Measurements from ENCODE around the gene TBC1D3I.
"Not testable (repeated sequence)": the region's sequence is repeated elsewhere in the genome, so short reads cannot be mapped to it uniquely, and the experiment has no call there.

Gene TBC1D3I

DNA sequence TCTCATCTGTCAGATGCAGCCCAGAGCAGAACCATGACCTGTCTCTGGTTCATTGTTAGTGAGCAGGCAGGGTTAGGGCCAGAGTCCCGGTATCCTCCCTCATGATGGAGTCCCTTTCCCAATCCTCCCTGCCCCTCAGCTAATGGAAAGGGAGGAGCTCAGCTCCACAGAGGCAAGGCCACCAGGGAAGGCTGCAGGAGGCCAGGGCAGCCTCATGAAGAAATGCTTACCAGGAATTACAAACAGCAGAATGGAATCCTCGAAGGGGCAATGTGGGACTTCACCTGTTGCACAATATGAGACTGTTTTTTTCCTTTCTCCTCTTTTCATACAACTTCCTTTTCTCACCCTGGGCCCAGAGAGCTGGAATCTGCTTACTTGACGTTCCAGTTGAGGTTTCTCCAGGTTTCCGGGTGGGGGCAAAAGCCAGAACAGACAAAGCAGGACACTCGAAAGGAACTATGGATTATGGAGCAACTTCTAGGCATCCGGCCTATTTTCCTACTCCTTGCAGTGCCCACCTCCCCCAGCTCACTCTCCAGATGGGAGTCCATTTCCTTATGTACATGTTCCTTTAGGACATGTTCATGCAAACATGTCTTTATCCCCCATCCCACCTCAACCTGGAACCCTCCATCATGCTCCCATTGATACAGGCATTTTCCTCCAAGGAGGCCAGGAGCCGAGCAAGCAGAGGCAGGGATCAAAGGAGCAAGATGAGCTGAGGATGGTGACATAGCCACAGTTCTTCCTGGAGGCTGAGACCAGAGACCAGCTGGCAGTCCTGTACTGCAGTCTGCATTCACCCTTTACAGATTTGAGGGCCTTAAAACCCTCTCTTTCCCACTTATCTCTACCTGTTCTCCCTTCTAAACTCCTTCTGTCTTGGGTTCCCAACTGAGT lies 48.7 kb downstream of the TBC1D3I start:
- not testable (repeated sequence) for H3K27me3 ChIP-seq (ENCODE audit: insufficient read depth, low read length); H3K36me3 ChIP-seq (ENCODE audit: insufficient read depth, low read length); H3K9me3 ChIP-seq (ENCODE audit: insufficient read depth, low read depth, low read length); H3K4me1 ChIP-seq (ENCODE audit: insufficient read depth, low read length); H3K27ac ChIP-seq (ENCODE audit: low read depth, low read length); H3K4me3 ChIP-seq (ENCODE audit: low read length); H3K9ac ChIP-seq (ENCODE audit: low read depth, low read length)
- WGBS: 93% methylated on average over 7 of the region's 7 CpGs

DNA sequence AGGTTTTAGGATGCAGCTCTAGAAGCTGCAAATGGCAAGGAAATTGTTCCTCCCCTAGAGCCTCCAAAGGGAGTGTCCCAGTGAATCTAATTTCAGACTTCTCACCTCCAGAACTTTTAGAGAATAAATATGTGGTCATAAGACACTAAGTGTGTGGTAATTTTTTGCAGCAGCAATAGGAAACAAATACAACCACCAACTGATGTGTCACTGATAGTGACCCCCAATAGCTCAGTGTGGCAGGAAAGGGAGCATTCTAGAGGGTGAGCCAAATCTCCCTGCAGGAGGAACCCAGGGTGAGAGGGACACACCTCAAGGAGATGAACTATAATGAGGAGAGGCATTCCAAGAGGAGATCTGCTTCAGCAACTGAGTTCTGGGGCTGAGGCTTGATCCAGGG lies 49.5 kb downstream of the TBC1D3I start:
- H3K9ac ChIP-seq (ENCODE audit: low read depth, low read length): no peak overlapping the region
- no peaks in the 10 kb centered on the region for H3K4me1 ChIP-seq (ENCODE audit: insufficient read depth, low read length)
- H3K36me3 ChIP-seq (ENCODE audit: insufficient read depth, low read length): no peaks in the 10 kb centered on the region
- no peak overlapping the region for H3K4me3 ChIP-seq (ENCODE audit: low read length)
- H3K27me3 ChIP-seq (ENCODE audit: insufficient read depth, low read length): no peaks in the 10 kb centered on the region
- H3K9me3 ChIP-seq (ENCODE audit: insufficient read depth, low read depth, low read length): no peaks in the 10 kb centered on the region
- no peak overlapping the region for H3K27ac ChIP-seq (ENCODE audit: low read depth, low read length)

GRCh38 chr17:36213695-36214094 lies 50.7 kb downstream of the TBC1D3I start:
- H3K4me3 ChIP-seq (ENCODE audit: low read length): no peak overlapping the region
- no peaks in the 10 kb centered on the region for H3K4me1 ChIP-seq (ENCODE audit: insufficient read depth, low read length)
- H3K27ac ChIP-seq (ENCODE audit: low read depth, low read length): no peak overlapping the region
- no peak overlapping the region for H3K9ac ChIP-seq (ENCODE audit: low read depth, low read length)
- 100% methylated on average over 3 of the region's 3 CpGs for WGBS
- no peaks in the 10 kb centered on the region for H3K9me3 ChIP-seq (ENCODE audit: insufficient read depth, low read depth, low read length)
- no peaks in the 10 kb centered on the region for H3K36me3 ChIP-seq (ENCODE audit: insufficient read depth, low read length)
- H3K27me3 ChIP-seq (ENCODE audit: insufficient read depth, low read length): no peaks in the 10 kb centered on the region

- no peaks in the 10 kb centered on the region for H3K4me1 ChIP-seq (ENCODE audit: insufficient read depth, low read length)
- H3K9ac ChIP-seq (ENCODE audit: low read depth, low read length): no peak overlapping the region
- H3K9me3 ChIP-seq (ENCODE audit: insufficient read depth, low read depth, low read length): no peaks in the 10 kb centered on the region
- 100% methylated on average over 2 of the region's 3 CpGs for WGBS
- H3K27ac ChIP-seq (ENCODE audit: low read depth, low read length): no peak overlapping the region
- no peaks in the 10 kb centered on the region for H3K36me3 ChIP-seq (ENCODE audit: insufficient read depth, low read length)
- H3K27me3 ChIP-seq (ENCODE audit: insufficient read depth, low read length): no peaks in the 10 kb centered on the region
- H3K4me3 ChIP-seq (ENCODE audit: low read length): no peak overlapping the region
Measured at GRCh38 chr17:36212966-36213365, 51.4 kb downstream of the TBC1D3I start.

DNA sequence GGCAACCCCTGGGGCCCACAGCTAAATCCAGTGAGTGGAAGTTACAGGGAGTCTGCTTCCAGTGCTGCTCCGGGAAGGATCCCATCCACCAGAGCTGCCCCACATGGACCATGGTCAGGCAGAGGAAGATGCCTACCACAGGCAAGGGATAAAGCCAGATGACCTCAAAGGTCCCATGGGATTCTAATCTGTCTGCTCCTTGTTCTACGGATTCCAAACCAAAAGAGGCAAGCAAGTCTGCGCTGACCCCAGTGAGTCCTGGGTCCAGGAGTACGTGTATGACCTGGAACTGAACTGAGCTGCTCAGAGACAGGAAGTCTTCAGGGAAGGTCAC lies 52.1 kb downstream of the TBC1D3I start:
- Histone ChIP-seq H3K27ac (ENCODE audit: low read depth, low read length) (no peak overlapping the region), H3K9ac (ENCODE audit: low read depth, low read length) (no peak overlapping the region), H3K4me3 (ENCODE audit: low read length) (no peak overlapping the region), H3K4me1 (ENCODE audit: insufficient read depth, low read length) (no peaks in the 10 kb centered on the region), H3K36me3 (ENCODE audit: insufficient read depth, low read length) (no peaks in the 10 kb centered on the region), H3K27me3 (ENCODE audit: insufficient read depth, low read length) (no peaks in the 10 kb centered on the region), H3K9me3 (ENCODE audit: insufficient read depth, low read depth, low read length) (no peaks in the 10 kb centered on the region)
- WGBS: 49% methylated on average over 4 of the region's 4 CpGs

DNA sequence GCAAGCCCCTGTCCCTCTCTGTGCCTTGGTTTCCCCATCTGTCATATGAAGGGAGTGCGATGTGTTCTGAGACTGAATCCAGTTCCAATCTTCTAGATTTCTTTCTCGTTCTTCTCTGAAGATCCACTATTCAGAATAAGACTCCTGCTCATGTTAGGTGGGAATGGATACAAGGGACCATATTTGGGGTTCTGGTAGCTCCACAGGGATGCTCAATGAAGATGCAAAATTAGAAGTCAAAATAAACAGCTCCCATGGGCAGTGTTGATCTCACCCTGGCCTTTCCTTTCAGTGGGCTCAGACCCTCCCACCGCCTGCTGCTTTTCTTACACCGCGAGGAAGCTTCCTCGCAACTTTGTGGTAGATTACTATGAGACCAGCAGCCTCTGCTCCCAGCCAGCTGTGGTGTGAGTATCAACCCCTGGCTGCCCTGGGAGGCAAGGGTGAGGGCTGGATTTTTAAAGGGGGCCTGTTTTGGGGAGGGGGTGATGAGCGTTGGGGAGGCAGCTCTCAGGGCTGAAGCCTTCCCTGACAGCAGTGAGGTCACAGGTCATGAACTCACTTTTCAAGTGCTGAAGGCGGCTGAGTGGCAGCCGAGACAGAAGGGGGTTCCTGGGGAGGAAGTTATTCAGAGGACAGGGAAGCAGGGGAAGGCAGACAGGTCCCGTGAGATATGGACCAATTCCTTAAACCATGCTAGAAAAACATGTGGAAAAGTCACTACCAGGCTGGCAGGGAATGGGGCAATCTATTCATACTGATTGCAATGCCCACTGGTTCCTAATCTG lies 52.7 kb downstream of the TBC1D3I start:
- not testable (repeated sequence) for H3K9me3 ChIP-seq (ENCODE audit: insufficient read depth, low read depth, low read length); H3K27ac ChIP-seq (ENCODE audit: low read depth, low read length); H3K4me3 ChIP-seq (ENCODE audit: low read length); H3K27me3 ChIP-seq (ENCODE audit: insufficient read depth, low read length); H3K4me1 ChIP-seq (ENCODE audit: insufficient read depth, low read length); H3K9ac ChIP-seq (ENCODE audit: low read depth, low read length); H3K36me3 ChIP-seq (ENCODE audit: insufficient read depth, low read length)
- WGBS: 71% methylated on average over 5 of the region's 10 CpGs

DNA sequence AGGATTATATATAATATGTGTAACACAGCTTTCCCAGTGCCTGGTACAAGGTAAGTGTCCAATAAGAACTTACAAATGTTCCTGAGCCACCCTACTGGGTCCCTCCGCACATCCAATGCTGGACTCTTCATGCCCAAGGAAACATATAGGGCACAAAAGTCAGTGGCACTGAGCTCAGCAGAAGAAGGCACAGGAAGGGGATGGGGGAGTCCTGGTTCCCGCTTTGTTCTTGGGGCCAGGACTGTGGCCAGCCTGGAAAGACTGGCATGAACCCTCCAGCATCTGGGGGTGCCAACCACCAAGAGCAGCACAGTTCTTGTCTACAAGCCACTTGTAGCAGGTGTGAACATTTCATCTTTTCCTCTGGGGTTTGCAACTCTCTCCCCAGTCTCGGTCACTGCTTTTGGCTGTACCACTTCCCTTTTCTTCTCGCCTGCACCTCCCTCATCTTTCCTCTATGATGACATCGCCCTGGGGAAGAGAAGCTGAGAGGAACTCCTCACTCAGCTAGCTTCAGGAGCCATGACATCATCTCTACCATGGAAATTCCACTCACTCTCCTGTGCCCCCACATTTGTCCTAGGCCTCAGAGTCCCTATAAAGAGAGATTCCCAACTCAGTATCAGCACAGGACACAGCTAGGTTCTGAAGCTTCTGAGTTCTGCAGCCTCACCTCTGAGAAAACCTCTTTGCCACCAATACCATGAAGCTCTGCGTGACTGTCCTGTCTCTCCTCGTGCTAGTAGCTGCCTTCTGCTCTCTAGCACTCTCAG lies 53.7 kb downstream of the TBC1D3I start, which contains the start of gene CCL4L2:
Gene CCL4L2, plus strand, starts transcription at position 625 of the 773 bp plus-strand sequence.
- H3K27ac ChIP-seq (ENCODE audit: low read depth, low read length); H3K4me1 ChIP-seq (ENCODE audit: insufficient read depth, low read length); H3K4me3 ChIP-seq (ENCODE audit: low read length); H3K9me3 ChIP-seq (ENCODE audit: insufficient read depth, low read depth, low read length); H3K9ac ChIP-seq (ENCODE audit: low read depth, low read length); H3K27me3 ChIP-seq (ENCODE audit: insufficient read depth, low read length); H3K36me3 ChIP-seq (ENCODE audit: insufficient read depth, low read length): not testable (repeated sequence)
- 87% methylated on average over 7 of the region's 7 CpGs for WGBS

DNA sequence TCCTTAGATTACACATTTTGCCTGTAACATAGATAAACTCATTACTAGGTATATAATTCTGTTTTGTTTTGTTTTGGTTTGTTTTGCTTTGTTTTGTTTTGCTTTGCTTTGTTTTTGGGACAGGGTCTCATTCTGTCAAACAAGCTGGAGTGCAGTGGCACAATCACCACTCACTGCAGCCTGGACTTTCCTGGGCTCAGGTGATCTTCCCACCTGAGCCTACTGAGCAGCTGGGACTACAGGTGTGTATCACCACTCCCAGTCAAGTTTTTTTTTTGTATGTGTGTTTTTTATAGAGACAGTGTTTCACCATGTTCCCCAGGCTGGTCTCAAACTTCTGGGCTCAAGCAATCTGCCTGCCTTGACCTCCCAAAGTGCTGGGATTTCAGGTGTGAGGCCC lies 54.8 kb downstream of the TBC1D3I start:
- Histone ChIP-seq H3K9me3 (ENCODE audit: insufficient read depth, low read depth, low read length) (no peaks in the 10 kb centered on the region), H3K4me1 (ENCODE audit: insufficient read depth, low read length) (no peaks in the 10 kb centered on the region), H3K36me3 (ENCODE audit: insufficient read depth, low read length) (no peaks in the 10 kb centered on the region), H3K27ac (ENCODE audit: low read depth, low read length) (no peak overlapping the region), H3K27me3 (ENCODE audit: insufficient read depth, low read length) (no peaks in the 10 kb centered on the region), H3K4me3 (ENCODE audit: low read length) (no peak overlapping the region), H3K9ac (ENCODE audit: low read depth, low read length) (no peak overlapping the region)

DNA sequence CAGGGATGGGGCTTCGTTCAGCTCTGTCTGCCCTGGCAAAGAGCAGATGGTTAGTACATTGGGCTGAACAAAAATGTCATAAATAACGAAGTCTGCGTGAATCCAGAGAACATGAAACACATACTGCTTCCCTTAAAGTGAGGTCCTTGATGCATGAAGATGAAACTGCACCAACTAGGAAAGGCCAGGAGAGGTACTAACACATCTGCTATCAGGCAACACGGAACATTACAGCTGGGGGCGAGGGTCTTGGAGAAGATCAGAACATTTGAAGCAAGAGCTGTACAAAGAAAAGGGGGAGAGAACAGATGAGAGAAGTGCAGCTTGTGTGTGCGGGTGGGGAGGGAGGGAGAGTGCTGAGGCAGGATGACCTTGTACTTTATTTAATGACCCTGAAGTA lies 57.0 kb downstream of the TBC1D3I start:
- H3K4me1 ChIP-seq (ENCODE audit: insufficient read depth, low read length): not testable (repeated sequence)

DNA sequence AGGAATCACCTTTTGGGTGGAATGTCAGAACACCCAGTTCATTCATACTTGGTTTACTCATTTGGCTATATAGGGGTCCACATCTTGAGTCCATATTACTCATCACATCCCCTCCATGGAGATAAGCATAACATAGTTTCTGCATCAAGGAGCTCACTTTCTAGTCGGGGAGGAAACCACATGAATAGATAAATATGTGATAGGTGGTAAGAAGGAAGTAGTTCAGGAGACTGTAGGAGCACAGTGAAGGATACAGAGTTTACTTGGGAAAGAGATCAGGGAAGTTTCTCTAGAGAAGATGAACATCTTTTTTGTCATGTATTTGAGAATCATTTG lies 57.9 kb downstream of the TBC1D3I start:
- not testable (repeated sequence) for H3K27ac ChIP-seq (ENCODE audit: low read depth, low read length); H3K4me3 ChIP-seq (ENCODE audit: low read length); H3K36me3 ChIP-seq (ENCODE audit: insufficient read depth, low read length); H3K9ac ChIP-seq (ENCODE audit: low read depth, low read length); H3K4me1 ChIP-seq (ENCODE audit: insufficient read depth, low read length); H3K27me3 ChIP-seq (ENCODE audit: insufficient read depth, low read length); H3K9me3 ChIP-seq (ENCODE audit: insufficient read depth, low read depth, low read length)
- WGBS: 86% methylated on average over 1 of the region's 1 CpG

More for the DNA sequence above, 57.0 kb downstream of the TBC1D3I start:
- not testable (repeated sequence) for H3K4me3 ChIP-seq (ENCODE audit: low read length); H3K27ac ChIP-seq (ENCODE audit: low read depth, low read length); H3K9me3 ChIP-seq (ENCODE audit: insufficient read depth, low read depth, low read length); H3K27me3 ChIP-seq (ENCODE audit: insufficient read depth, low read length); H3K9ac ChIP-seq (ENCODE audit: low read depth, low read length); H3K36me3 ChIP-seq (ENCODE audit: insufficient read depth, low read length)
- WGBS: 80% methylated on average over 6 of the region's 6 CpGs

Data from HUES64 (cell line).